Memory B cell (primary cell): Measurements from ENCODE around the gene STAT4.

Experiments used
- ATAC-seq: fragments of 150-1000 bp; cut with Tn5 transposase; 2 replicates; pipeline ENCODE4 v1.10.0; 2021; ENCODE audit warnings: low read depth, mild to moderate bottlenecking, moderate library complexity
- DNase-seq, 2 donors: peaks; one replicate each; pipeline ENCODE4 v3.0.0; 2022; ENCODE audit warnings: low spot score in 2 of 2
- H3K27ac Mint-ChIP-seq: one replicate; pipeline ENCODE4 v1.8.0; 2022; ENCODE audit warnings: mild to moderate bottlenecking, moderate library complexity, mixed read lengths
- H3K27me3 Mint-ChIP-seq: one replicate; pipeline ENCODE4 v1.8.0; 2022; ENCODE audit warnings: mixed read lengths
- H3K36me3 Mint-ChIP-seq: one replicate; pipeline ENCODE4 v1.8.0; 2022; ENCODE audit warnings: mild to moderate bottlenecking, mixed read lengths
- H3K4me1 Mint-ChIP-seq: one replicate; pipeline ENCODE4 v1.8.0; 2022; ENCODE audit warnings: mixed read lengths
- H3K4me3 Mint-ChIP-seq: one replicate; pipeline ENCODE4 v1.8.0; 2022; ENCODE audit warnings: mild to moderate bottlenecking, moderate library complexity, mixed read lengths
- H3K9me3 Mint-ChIP-seq: one replicate; pipeline ENCODE4 v1.8.0; 2022; ENCODE audit warnings: mixed read lengths

Gene STAT4

GRCh38 chr2:191114403-191114886 lies 36.3 kb downstream of the STAT4 start:
- Mint-ChIP-seq H3K36me3 (no peaks in the 10 kb centered on the region), H3K27ac (no peak overlapping the region), H3K4me1 (peaks cover 6% of the 10 kb centered on the region), H3K27me3 (peaks cover 3% of the 10 kb centered on the region), H3K9me3 (no peaks in the 10 kb centered on the region), H3K4me3 (peak overlapping the region; percentile 45)
- ATAC-seq (peak; percentile 79), DNase-seq (peak in 1 of 2 donors; percentile 10)

GRCh38 chr2:191113761-191114160 lies 37.0 kb downstream of the STAT4 start:
- peaks cover 6% of the 10 kb centered on the region for H3K4me1 Mint-ChIP-seq
- peaks cover 3% of the 10 kb centered on the region for H3K27me3 Mint-ChIP-seq
- no peak overlapping the region for H3K27ac Mint-ChIP-seq
- H3K36me3 Mint-ChIP-seq: no peaks in the 10 kb centered on the region
- DNase-seq: no peak
- ATAC-seq: no peak
- no peaks in the 10 kb centered on the region for H3K9me3 Mint-ChIP-seq
- no peak overlapping the region for H3K4me3 Mint-ChIP-seq

GRCh38 chr2:191112448-191112901 lies 38.3 kb downstream of the STAT4 start:
- Mint-ChIP-seq H3K27ac (no peak overlapping the region), H3K4me3 (no peak overlapping the region), H3K9me3 (no peaks in the 10 kb centered on the region), H3K36me3 (no peaks in the 10 kb centered on the region), H3K4me1 (peaks cover 6% of the 10 kb centered on the region), H3K27me3 (peaks cover 3% of the 10 kb centered on the region)
- ATAC-seq: no peak
- no peak for DNase-seq

GRCh38 chr2:191109888-191110287 lies 40.9 kb downstream of the STAT4 start:
- Mint-ChIP-seq H3K27me3 (peaks cover 6% of the 10 kb centered on the region), H3K4me1 (peaks cover 3% of the 10 kb centered on the region), H3K9me3 (no peaks in the 10 kb centered on the region), H3K36me3 (no peaks in the 10 kb centered on the region), H3K4me3 (no peak overlapping the region), H3K27ac (no peak overlapping the region)
- DNase-seq: no peak
- ATAC-seq: no peak

- H3K36me3 Mint-ChIP-seq: no peaks in the 10 kb centered on the region
- ATAC-seq (no peak), DNase-seq (no peak)
- no peak overlapping the region for H3K27ac Mint-ChIP-seq
- no peak overlapping the region for H3K4me3 Mint-ChIP-seq
- no peaks in the 10 kb centered on the region for H3K9me3 Mint-ChIP-seq
- H3K27me3 Mint-ChIP-seq: peaks cover 6% of the 10 kb centered on the region
- no peaks in the 10 kb centered on the region for H3K4me1 Mint-ChIP-seq
These were observed 42.5 kb downstream of the STAT4 start for GRCh38 chr2:191108331-191108730.

- Mint-ChIP-seq H3K27ac (no peak overlapping the region), H3K9me3 (no peaks in the 10 kb centered on the region), H3K4me3 (no peak overlapping the region), H3K27me3 (peaks cover 2% of the 10 kb centered on the region), H3K36me3 (no peaks in the 10 kb centered on the region), H3K4me1 (no peaks in the 10 kb centered on the region)
- ATAC-seq (no peak), DNase-seq (no peak)
These were observed 45.7 kb downstream of the STAT4 start for GRCh38 chr2:191105082-191105481.

GRCh38 chr2:191103774-191104173 lies 47.0 kb downstream of the STAT4 start:
- no peaks in the 10 kb centered on the region for H3K9me3 Mint-ChIP-seq
- no peak overlapping the region for H3K27ac Mint-ChIP-seq
- peaks cover 2% of the 10 kb centered on the region for H3K27me3 Mint-ChIP-seq
- ATAC-seq (no peak), DNase-seq (no peak)
- no peaks in the 10 kb centered on the region for H3K36me3 Mint-ChIP-seq
- H3K4me3 Mint-ChIP-seq: no peak overlapping the region
- no peaks in the 10 kb centered on the region for H3K4me1 Mint-ChIP-seq

GRCh38 chr2:191100216-191100615 lies 50.6 kb downstream of the STAT4 start:
- Mint-ChIP-seq H3K4me3 (no peak overlapping the region), H3K36me3 (no peaks in the 10 kb centered on the region), H3K27ac (no peak overlapping the region), H3K4me1 (no peaks in the 10 kb centered on the region), H3K9me3 (peaks cover 1% of the 10 kb centered on the region), H3K27me3 (peaks cover 2% of the 10 kb centered on the region)
- ATAC-seq (no peak), DNase-seq (no peak)

- Mint-ChIP-seq H3K27me3 (no peaks in the 10 kb centered on the region), H3K4me3 (no peak overlapping the region), H3K36me3 (no peaks in the 10 kb centered on the region), H3K27ac (no peak overlapping the region), H3K9me3 (no peaks in the 10 kb centered on the region), H3K4me1 (no peaks in the 10 kb centered on the region)
- ATAC-seq: no peak
- DNase-seq: no peak
These were observed 63.5 kb downstream of the STAT4 start for GRCh38 chr2:191087311-191087710.

- DNase-seq (no peak), ATAC-seq (no peak)
- H3K36me3 Mint-ChIP-seq: no peaks in the 10 kb centered on the region
- H3K4me3 Mint-ChIP-seq: no peak overlapping the region
- H3K4me1 Mint-ChIP-seq: no peaks in the 10 kb centered on the region
- no peaks in the 10 kb centered on the region for H3K9me3 Mint-ChIP-seq
- H3K27me3 Mint-ChIP-seq: no peaks in the 10 kb centered on the region
- H3K27ac Mint-ChIP-seq: no peak overlapping the region
These were observed 64.1 kb downstream of the STAT4 start for GRCh38 chr2:191086706-191087105.

- H3K4me3 Mint-ChIP-seq: no peak overlapping the region
- no peaks in the 10 kb centered on the region for H3K9me3 Mint-ChIP-seq
- no peak overlapping the region for H3K27ac Mint-ChIP-seq
- H3K4me1 Mint-ChIP-seq: peaks cover 2% of the 10 kb centered on the region
- ATAC-seq (no peak), DNase-seq (no peak)
- H3K27me3 Mint-ChIP-seq: peaks cover 2% of the 10 kb centered on the region
- peaks cover 2% of the 10 kb centered on the region for H3K36me3 Mint-ChIP-seq
These were observed 67.3 kb downstream of the STAT4 start for GRCh38 chr2:191083540-191083939.

GRCh38 chr2:191082321-191082720 lies 68.5 kb downstream of the STAT4 start:
- Mint-ChIP-seq H3K4me1 (peaks cover 2% of the 10 kb centered on the region), H3K27me3 (peaks cover 2% of the 10 kb centered on the region), H3K27ac (no peak overlapping the region), H3K4me3 (no peak overlapping the region), H3K36me3 (peaks cover 2% of the 10 kb centered on the region), H3K9me3 (no peaks in the 10 kb centered on the region)
- no peak for ATAC-seq
- DNase-seq: no peak

- Mint-ChIP-seq H3K9me3 (no peaks in the 10 kb centered on the region), H3K36me3 (peaks cover 2% of the 10 kb centered on the region), H3K4me1 (peaks cover 2% of the 10 kb centered on the region), H3K27ac (no peak overlapping the region), H3K4me3 (no peak overlapping the region), H3K27me3 (peaks cover 2% of the 10 kb centered on the region)
- ATAC-seq (no peak), DNase-seq (no peak)
These were observed 69.2 kb downstream of the STAT4 start for GRCh38 chr2:191081411-191082155.

GRCh38 chr2:191078165-191078867 lies 72.5 kb downstream of the STAT4 start:
- no peaks in the 10 kb centered on the region for H3K9me3 Mint-ChIP-seq
- no peak overlapping the region for H3K4me3 Mint-ChIP-seq
- ATAC-seq (no peak), DNase-seq (no peak)
- peaks cover 3% of the 10 kb centered on the region for H3K27me3 Mint-ChIP-seq
- peaks cover 2% of the 10 kb centered on the region for H3K4me1 Mint-ChIP-seq
- no peak overlapping the region for H3K27ac Mint-ChIP-seq
- peaks cover 2% of the 10 kb centered on the region for H3K36me3 Mint-ChIP-seq
